GM19238 (cell line): ENCODE data around the gene TARBP2.

Experiments used
- DNase-seq: peaks from one replicate; pipeline ENCODE4 v3.0.0; 2011; ENCODE audit warnings: low spot score; ENCODE audit not compliant: insufficient read length

The TARBP2 gene

GRCh38 chr12:53495903-53496751 is 5.0 kb upstream of the TARBP2 start:
- DNase-seq: no peak

DNA sequence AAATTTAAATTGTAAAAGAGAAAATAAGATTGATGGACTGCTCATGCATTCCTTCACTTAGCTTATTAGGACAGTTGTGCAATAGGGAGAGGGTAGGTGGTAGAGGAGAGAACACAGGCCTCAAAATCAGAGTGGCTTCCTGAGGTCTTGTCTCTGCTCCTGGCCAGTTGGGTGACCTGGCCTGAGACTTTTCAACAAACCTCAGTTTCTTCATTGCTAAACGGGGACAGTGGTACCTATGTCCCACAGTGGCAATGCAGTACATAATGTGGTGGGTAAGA is 4.4 kb upstream of the TARBP2 start:
- DNase-seq: no peak

GRCh38 chr12:53497461-53497860 is 3.6 kb upstream of the TARBP2 start:
- no peak for DNase-seq

DNA sequence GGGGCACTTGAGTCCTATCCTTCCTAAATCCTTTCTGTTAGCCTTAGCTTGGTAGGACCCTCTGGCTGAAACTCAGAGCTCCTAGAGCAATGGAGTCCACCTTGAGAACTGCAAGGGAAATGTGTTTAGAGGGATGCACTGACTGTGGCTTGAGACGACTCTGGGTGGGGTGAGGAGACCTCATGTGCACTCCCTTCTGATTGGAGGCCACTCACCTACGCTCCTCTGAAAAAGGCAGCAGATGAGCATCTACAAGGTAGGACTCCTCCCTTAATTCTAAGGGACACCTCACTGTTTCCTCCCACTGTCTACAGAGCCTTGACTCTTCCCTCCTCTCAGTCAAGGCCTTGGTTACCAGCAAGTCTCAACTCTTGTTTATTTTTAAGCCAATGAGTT is 2.9 kb upstream of the TARBP2 start:
- DNase-seq: no peak

DNA sequence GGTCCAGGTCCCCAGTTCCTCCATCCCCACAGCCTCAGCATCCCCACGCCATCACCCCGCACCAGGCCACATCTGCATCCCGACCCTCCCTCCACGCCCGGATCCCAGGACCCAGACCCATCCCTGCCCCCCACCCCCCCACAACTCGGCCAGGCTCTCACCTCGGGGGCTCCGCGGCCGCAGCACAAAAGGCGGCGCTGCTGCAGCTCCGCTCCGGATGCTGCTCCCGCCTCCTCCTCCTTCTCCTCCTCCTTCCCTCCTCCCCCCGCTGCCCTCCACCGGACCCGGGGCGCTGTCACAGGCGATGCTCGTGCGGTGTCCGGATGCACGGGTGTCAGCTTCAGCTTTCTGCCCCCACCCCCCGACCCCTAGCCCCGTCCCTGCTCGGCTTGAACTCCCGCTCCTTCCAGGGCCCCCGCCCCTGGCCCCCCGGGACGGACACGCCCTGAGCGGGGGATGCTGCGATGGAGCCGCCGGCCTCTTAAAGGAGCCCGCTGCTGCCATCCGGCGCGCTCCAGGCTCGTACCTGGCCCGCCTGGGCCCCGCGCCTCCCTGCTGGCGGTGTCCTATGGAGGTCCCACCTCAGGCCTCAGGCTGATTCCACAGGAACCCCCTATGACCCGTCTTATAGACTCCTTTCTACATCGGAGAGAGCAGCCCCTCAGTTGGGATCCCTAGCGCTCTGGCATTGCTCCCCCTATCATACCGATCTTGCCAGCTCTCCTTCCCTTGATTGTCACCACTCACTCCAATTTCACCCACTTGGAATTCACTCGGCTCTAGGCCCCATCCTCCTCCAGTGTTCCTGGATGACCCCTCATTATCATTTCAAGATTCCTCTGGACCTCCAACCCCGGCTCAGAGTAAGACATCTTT is 1.6 kb upstream of the TARBP2 start, which contains the start of gene MAP3K12:
Gene MAP3K12, minus strand, starts transcription at position 193 of the 876 bp plus-strand sequence. CDS start 12,067 bp downstream, outside the sequence.
- no peak for DNase-seq

DNA sequence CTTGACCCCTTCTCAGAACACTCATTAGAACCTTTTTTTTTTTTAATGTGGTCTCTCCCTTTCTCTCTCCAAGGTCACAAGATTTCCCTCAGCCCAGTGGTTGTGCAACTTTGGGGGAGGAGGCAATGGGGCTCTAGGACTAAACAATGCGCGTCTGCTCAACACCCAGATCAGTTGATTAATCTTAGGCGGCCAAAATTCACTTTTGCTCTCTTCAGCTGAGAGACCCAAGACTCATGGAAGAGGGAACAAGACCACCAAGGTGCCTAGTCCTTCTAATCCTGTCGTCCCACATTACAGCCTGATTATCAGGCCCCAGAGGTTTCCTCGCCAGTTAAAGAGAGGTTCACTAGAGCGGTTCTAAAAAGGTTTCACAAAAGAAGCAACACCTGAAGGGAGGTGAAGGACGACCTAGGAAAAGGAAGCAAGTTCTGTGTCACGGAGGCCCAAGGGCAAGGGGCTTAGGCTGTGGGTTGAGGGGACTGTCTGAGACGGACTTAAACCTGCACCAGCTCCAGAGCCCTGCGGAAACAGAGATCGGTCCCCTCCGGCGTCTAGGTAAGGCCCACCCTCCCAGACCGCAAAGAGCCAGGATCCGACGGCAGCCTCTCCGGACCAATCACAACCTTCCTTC is 824 bp upstream of the TARBP2 start:
- DNase-seq: no peak

GRCh38 chr12:53501615-53502181 is 615 bp downstream of the TARBP2 start:
- DNase-seq: no peak

GRCh38 chr12:53502331-53502730 is 1.2 kb downstream of the TARBP2 start:
- no peak for DNase-seq

DNA sequence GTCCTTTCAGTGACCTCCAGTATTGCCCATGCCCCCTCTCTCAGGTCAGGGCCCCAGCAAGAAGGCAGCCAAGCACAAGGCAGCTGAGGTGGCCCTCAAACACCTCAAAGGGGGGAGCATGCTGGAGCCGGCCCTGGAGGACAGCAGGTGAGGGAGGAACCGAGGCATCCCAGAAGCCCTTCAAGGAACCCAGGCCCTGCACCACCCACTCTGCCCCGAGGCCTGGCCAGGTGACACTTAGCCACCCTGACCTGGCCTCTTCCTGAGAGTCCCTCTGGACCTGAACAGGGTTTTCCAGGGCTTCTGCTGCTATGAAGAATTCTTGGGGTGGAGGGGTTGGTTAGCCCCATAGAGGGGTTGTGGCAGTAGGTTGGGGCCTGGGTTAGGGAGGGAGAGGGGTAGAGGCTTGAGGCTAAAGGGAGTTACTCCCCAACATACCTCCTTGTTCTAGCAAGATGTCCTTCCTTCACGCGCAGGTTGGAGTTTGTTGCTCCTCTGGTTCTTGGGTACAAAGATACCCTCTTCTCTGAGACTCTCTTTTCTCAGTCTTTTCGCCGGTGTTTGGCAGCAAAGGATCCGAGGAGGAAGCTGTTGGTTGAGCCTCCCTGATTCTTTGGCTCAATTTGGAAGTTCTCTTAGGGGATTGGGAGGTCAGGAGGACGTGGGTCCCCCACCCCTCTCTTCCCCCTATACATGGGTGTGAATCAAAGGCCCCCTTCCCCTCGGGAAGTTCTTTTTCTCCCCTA is 2.1 kb downstream of the TARBP2 start:
- DNase-seq: no peak

GRCh38 chr12:53504004-53504920 is 3.2 kb downstream of the TARBP2 start:
- no peak for DNase-seq

- DNase-seq: no peak
Observed at GRCh38 chr12:53505086-53505485, 4.0 kb downstream of the TARBP2 start.

GRCh38 chr12:53505555-53506449 is 4.7 kb downstream of the TARBP2 start:
- no peak for DNase-seq

DNA sequence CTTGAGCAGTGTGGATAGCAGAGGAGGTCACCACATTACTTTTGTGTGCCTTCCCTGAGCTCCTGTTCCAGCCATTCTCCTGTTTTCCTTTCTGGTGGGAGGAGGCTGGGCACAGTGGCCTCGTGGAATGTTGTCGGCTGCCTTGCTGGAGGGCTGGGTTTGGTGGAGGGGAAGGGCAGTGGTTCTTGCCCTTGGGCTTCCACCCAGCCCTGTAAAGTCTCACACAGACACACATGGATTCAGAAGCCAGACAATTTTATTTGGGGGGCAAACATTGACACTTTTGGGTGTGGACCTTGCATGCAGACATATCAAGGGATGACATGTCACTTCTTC is 5.3 kb downstream of the TARBP2 start:
- no peak for DNase-seq

GRCh38 chr12:53506881-53507602 is 6.0 kb downstream of the TARBP2 start, which contains the start of gene NPFF:
Gene NPFF (minus strand): TSS chr12:53507484. CDS start chr12:53507474, 10 bp downstream.
- DNase-seq: no peak

DNA sequence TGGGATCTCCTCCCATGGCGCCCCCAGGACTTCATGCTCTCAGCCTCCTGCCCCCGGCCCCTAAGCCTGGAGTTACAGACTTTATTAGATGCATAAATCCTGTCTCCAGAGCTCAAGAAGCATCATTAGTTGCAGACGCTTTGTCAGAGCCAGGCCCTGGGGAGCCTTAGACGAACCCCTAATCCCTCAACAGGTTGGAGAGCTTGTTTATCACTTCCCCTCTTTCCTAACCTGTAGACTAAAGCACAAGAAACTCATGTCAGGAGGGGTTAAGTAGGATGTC is 6.5 kb downstream of the TARBP2 start:
- no peak for DNase-seq

DNA sequence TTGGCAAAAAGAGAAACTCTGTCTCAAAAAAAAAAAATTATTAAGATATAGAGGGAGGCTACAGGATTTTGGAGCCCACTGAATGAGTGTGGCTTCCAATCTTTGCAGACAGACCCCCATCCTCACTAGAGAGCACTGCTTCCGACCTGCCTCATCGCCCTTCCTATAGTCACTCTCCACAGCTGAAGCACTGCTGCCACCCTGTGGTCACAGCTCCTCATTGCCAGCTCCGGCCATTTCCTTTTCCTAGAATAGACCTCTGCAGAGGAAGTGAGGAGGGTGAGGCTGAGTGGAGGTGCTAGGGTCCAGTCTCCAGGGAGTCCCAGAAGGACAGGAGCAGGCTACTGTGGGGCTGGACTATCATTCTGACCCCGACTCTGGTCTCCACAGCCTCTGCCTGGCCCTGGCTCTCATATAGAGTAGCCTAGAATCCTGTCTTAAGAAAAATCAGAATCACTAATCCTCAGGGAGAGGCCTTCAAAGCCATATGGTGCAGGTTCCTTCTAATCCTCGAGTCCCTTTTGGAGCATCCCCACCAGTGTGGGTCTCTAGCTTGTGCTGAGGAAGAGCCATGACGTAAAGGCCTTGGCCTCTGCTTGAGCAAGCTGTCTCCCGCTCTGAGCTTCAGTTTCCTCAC is 7.6 kb downstream of the TARBP2 start:
- DNase-seq: peak; percentile 66

- no peak for DNase-seq
Observed at GRCh38 chr12:53510181-53510812, 9.2 kb downstream of the TARBP2 start.
